Measurements from ENCODE around the gene CDK14. TPM values are rescaled to one million over a fixed set of nuclear protein-coding genes. Genes with fewer than 3 reads are reported as not detected.
"Not testable (repeated sequence)": the region's sequence is repeated elsewhere in the genome, so short reads cannot be mapped to it uniquely, and the experiment has no call there.

CDK14 gene
- total RNA-seq, 2 donors from 2014 or later: 5.1 to 5.5 TPM

DNA sequence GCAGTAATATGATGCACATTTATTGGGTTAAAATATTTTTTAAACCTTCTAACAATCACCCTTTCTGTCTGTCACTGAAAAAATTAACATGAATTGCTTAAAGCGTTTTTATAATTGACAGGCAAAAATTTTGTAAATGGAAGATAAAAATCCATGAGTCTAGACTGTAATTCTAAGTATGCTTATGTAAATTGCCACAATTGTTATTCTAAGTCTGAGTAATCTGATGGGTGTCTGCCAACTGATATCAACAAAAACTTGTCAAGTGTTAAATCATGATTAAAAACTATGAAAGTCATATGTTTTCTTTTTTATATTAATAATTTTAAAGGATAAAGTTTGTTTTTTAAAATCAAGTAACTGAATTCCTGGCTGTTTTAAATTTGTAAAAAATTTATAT is 208.2 kb downstream of the CDK14 start:
- no peak for DNase-seq
- intact Hi-C loops (cut with DNase I, micrococcal nuclease): no loop called here
- ATAC-seq: no peak

- ATAC-seq; intact Hi-C loops (cut with DNase I, micrococcal nuclease); DNase-seq: not testable (repeated sequence)
Observed at GRCh38 chr7:90815552-90815951, 219.4 kb downstream of the CDK14 start.

GRCh38 chr7:90816511-90817142 is 220.5 kb downstream of the CDK14 start:
- no peak for ATAC-seq

DNA sequence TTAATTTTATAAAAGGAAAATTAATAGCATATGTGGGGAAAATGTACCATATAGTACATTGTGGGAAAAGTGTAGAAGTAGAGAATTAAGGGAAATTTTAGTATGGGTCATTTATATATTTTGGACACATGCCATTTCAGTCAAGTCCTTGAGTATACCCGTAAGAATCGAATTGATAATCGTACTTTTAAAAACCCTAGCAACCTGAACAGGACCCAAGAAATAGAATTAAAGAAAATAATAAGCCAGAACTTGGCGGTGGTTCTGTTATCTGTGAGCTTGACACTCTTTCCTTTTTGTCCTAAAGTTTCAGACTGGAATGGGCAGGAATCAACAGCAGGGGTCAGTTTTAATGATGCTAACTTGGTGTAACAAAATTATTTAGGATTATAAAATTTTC is 221.0 kb downstream of the CDK14 start:
- DNase-seq (no peak), ATAC-seq (no peak)
- intact Hi-C loops (cut with DNase I, micrococcal nuclease): no loop called here

More at GRCh38 chr7:90816511-90817142, 220.5 kb downstream of the CDK14 start:
- no peak for DNase-seq
- intact Hi-C loops (cut with DNase I, micrococcal nuclease): no loop called here

GRCh38 chr7:90817846-90818245 is 221.7 kb downstream of the CDK14 start:
- intact Hi-C loops (cut with DNase I, micrococcal nuclease): no loop called here
- no peak for DNase-seq
- no peak for ATAC-seq

GRCh38 chr7:90818341-90818740 is 222.2 kb downstream of the CDK14 start:
- intact Hi-C loops (cut with DNase I, micrococcal nuclease): no loop called here
- ATAC-seq (no peak), DNase-seq (no peak)

- intact Hi-C loops (cut with DNase I, micrococcal nuclease): no loop called here
- DNase-seq (no peak), ATAC-seq (no peak)
Observed at GRCh38 chr7:90821961-90822620, 226.0 kb downstream of the CDK14 start.

- ATAC-seq (no peak), DNase-seq (no peak)
- intact Hi-C loops (cut with DNase I, micrococcal nuclease): no loop called here
Observed at GRCh38 chr7:90824386-90825307, 228.5 kb downstream of the CDK14 start.

DNA sequence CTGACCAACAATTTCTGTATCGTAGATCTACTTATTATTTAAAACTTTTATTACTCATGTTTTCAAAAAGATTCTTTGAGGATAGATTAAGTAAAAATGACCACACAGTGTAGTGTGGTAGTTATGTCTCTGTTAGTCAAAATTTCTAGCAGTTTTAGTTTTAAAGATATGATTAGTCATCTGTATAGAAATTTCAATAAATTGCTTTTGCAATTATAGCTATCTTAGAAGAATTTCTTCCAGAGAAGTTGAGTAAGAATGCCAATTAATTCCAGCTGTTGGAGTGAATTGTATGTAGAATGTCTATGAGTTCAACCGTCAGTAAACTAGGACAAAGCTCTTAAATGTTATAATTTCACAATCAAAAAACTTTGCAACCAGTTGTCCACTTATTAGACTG is 229.7 kb downstream of the CDK14 start:
- ATAC-seq (no peak), DNase-seq (no peak)
- intact Hi-C loops (cut with DNase I, micrococcal nuclease): no loop called here

- no peak for ATAC-seq
- no peak for DNase-seq
- intact Hi-C loops (cut with DNase I, micrococcal nuclease): no loop called here
Observed at GRCh38 chr7:90828601-90829000, 232.5 kb downstream of the CDK14 start.

DNA sequence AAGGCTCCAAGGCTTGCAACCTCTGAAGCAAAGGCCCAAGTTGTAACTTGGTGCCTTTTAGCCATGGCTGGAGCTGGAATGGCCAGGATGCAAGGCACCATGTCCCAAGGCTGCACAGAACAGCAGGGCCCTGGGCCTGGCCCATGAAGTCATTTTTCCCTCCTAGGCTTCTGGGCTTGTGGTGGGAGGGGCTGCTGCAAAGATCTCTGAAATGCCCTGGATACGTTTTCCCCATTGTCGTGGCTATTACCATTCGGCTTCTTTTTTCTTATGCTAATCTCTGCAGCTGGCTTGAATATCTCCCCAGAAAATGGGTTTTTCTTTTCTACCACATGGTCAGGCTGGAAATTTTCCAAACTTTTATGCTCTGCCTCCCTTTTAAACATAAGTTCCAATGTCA is 234.2 kb downstream of the CDK14 start:
- intact Hi-C loops (cut with DNase I, micrococcal nuclease): no loop called here
- ATAC-seq: no peak
- no peak for DNase-seq

DNA sequence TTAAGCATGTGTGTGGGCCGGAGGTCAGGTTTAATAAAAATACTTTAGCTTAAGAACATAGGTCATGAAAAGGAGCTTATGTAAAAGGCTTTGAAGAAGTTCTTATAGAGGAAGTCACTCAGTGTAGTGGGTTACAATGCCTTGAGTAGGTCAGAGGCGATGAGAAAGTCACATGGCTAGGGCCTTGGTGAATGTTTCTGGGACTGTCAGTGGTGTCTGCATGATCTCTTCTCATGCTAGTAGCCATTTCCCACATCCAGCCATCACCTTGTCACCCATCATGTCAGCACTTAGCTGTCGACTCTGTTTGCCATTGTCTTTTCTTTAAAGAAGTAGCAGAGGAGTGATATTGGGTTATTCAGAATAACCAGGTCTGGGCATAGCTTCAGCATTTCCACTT is 236.6 kb downstream of the CDK14 start:
- intact Hi-C loops (cut with DNase I, micrococcal nuclease): no loop called here
- DNase-seq (no peak), ATAC-seq (no peak)

DNA sequence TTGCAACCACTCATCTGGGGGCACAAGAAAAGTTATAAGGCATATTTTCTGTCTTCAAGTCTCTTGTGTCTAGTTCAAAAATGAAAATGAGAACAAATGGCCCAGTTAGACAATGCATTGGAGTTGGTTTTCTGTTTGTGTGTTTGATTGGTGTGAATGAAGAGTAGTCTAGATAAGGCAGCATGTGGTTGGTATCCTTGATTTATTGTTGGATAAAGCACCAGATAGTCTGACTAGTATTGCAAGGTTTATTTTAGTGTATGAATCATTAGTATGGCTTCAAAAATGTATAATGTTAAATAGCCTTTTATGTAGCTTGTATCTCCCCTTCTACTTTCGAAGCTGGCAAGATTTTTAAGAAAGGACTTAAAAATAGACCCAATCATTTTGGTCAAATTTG is 237.3 kb downstream of the CDK14 start:
- DNase-seq (no peak), ATAC-seq (no peak)
- intact Hi-C loops (cut with DNase I, micrococcal nuclease): no loop called here

DNA sequence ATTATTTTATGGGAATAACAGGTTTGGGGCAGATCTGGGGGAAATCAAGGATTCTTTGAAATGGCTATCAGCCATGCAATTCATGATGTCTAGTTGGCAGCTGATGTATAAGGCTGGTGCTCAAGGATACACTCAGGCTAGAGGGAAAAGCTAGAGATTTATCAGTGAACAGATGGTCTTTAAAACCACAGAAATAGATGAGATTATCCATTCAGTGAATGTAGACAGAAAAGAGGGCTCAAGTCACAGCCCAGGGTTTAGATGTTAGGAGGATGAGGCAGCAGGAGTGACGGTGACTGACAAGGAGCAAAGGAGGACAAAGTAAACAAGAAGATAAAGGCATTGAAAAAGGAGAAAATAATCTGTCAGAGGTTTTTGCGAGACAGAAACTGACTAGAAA is 238.7 kb downstream of the CDK14 start:
- intact Hi-C loops (cut with DNase I, micrococcal nuclease): no loop called here
- DNase-seq: no peak
- ATAC-seq: no peak

GRCh38 chr7:90835861-90836260 is 239.7 kb downstream of the CDK14 start:
- intact Hi-C loops (cut with DNase I, micrococcal nuclease): no loop called here
- ATAC-seq (no peak), DNase-seq (no peak)

- ATAC-seq (no peak), DNase-seq (no peak)
- intact Hi-C loops (cut with DNase I, micrococcal nuclease): no loop called here
Observed at GRCh38 chr7:90836937-90837336, 240.8 kb downstream of the CDK14 start.

DNA sequence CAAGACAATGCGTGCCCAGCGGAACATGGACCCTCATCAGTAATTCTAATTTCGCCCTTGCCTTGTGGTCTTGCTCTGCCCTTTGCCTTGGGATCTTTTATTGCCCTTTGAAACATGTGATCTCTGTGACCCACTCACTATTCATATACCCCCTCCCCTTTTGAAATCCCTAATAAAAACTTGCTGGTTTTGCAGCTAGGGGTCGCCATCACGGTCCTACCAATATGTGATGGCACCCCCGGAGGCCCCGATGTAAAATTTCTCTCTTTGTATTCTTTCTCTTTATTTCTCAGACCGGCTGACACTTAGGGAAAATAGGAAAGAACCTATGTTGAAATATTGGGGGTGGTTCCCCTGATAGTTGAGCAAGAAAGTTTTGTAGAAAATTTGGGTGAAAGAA is 242.7 kb downstream of the CDK14 start:
- DNase-seq (no peak), ATAC-seq (no peak)
- intact Hi-C loops (cut with DNase I, micrococcal nuclease): no loop called here

GRCh38 chr7:90839316-90839715 is 243.2 kb downstream of the CDK14 start:
- DNase-seq (no peak), ATAC-seq (no peak)
- intact Hi-C loops (cut with DNase I, micrococcal nuclease): no loop called here

DNA sequence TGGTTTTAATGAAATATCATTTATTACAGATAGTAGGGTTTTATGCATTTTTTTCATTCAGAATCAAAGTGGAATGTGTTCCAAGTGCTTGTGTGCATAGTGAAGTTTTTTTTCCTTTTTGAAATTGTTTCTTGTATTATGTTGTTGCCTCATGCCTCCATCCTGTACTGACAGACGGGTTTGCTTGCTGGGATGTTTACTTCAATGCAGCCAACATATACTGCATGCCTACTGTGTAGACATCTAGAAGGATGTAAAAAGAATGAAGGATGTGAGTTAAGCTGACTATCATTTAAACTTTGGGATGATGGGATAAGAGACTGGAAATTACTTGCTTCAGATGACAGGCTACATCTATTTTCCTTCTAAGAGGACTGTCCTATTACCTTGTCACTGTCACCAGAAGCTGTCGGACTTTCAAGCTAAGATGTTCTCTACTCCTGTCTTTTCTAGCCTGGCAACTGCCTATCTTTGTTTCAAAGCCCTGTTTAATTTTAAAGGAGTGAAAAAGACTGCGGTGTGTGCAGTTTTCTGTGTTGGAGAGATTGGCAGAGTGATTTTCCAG is 243.7 kb downstream of the CDK14 start:
- no peak for ATAC-seq
- intact Hi-C loops (cut with DNase I, micrococcal nuclease): no loop called here
- no peak for DNase-seq

All from left colon (tissue), 2 donors.